Hematopoietic multipotent progenitor cell treated with erythropoietin and hydrocortisone succinate and interleukin-3 and kit ligand, for 4 days (in vitro differentiated cells): ENCODE measurements around the gene GPC6.

Source experiments
- DNase-seq: peaks from one replicate; pipeline ENCODE4 v3.0.0-alpha.2; 2015

Gene GPC6

DNA sequence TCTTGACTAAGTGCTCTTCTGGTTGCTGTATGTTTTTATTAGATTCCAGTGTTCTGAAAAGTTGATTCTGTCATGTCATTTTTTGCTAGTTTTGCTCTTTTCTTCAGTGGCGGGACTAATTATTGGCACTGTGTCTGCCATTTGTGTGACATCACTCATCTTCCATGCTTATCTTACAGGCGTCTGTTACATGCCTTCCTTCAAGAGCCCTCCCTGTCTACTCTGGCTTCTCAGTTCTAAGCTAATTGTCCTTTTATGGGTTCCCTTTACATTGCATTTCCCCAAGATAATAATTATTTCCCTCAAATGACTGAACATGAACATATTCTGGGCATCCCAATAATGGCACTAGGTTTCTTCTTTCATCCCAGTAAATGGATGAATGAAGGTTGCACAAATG lies 793.8 kb downstream of the GPC6 start:
- DNase-seq = no peak

DNA sequence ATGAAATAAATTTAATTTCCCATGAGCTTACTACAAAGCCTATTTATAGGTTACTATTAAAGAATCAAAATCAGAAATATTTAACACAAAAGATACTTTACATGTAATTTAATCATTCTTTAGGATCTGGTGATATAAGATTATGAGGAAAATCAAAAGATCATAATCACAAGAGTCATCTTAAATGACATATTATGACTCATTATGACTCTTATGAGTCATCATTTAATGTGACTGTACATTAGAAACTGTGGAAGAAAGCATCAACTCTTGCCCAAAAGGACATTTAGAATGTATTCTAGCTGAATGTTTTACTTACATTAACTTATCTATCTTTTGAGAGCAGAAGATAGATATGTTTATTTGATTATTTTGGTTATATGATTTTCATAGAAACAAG lies 794.2 kb downstream of the GPC6 start:
- no peak for DNase-seq

DNA sequence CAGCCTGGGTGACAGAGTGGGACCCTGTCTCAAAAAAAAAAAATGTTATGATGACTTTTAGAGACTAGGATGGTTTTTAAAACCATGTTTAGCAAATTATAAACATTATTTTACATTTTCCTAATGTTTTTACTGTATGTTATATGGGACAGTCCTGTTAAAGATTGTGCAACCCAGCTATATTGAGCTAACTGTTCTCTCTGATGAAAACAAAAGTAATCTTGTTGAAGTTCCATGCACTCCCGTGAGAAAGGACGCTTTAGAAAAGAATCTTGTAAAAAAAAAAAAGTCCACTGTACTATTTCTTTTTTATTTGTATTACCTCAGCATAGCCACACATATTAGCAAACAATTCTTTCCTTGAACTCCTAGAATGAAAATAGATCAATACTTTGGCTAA lies 801.6 kb downstream of the GPC6 start:
- DNase-seq = no peak

DNA sequence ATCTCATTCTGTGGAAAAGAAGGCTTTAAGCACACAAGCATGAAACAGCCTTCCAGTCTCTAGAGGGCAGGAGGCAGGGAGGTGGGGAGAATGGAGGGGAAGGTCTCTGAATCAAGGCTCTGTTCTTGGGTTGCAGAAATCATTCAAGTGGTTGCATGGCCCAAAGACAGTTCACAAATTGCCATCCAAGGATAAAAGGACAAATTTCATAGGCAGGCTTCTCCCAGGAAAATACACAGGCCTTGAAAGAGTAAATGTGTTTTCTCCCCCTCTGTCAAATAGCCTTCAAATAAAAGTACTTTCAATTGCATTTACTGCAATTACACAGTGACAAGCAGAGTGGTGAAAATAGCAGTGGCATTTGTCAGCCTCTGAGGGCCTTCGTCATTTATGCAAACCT lies 802.0 kb downstream of the GPC6 start:
- DNase-seq = no peak

DNA sequence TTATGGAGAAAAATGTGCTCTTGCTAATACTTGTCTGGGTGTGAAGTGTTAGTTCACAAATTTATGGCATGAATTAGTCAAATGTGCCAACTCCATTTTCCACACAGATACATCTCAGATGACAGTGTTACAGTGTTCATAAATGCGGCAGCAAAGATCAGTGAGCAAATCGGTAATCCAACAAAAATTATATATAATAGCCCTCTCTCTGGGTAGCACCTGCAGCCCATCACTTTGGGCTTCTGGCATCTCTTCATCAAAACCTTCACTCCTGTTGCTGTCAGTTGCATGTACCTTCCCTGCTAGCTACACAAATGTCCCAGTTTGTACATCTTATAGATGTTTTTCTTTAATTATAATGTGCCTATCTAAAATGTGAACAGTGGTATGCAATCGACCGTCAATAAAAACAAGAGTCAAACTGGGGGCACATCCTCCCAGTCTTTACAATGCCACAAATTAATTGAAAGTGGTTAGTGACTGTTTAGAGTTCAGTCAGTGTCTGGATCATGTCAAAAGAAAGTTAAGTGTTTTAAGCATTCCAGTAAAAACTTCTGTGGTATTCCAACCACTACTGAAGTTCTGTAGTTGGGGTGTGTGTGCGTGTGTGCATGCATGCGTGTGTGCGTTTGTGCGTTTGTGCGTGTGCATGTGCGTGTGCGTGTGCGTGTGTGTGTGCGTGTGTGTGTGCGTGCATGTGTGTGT lies 804.0 kb downstream of the GPC6 start:
- no peak for DNase-seq

DNA sequence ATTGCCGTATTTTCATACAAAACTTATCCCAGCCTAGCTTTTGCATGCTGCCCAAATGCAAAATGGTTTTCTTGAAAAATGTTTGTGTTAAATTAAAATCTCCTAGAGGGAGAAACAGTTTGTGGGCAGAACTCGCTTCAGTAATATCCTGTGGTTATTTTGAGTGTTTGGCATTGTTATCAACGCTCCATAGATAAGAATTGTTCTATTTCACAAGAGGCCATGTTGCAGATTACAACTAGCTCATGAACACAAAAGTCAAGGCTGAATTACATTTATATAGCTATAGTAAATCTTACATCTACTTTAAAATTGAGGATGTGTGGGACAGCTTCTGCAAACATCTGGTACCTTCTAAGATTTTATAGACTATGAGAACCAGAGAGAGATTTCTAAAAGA lies 805.0 kb downstream of the GPC6 start:
- peak; percentile 57 for DNase-seq

DNA sequence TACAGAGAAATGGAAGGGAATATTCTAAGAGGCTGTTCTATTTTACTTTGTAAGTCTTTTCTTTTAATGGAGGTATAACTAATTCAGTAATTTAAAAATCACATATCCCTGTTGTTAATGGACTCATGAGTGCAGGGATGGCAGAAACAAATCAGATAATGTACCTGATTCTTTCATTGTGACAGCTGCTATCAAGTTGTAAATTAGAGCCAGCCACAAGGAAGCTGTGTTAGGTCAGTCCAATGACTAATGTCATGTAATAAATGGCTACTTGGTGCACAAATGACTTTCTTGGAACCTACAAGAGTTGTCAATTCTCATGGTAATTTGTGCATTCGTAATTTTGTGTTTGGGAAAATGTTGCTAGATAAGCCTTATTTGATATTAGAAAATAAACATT lies 806.5 kb downstream of the GPC6 start:
- DNase-seq = no peak

DNA sequence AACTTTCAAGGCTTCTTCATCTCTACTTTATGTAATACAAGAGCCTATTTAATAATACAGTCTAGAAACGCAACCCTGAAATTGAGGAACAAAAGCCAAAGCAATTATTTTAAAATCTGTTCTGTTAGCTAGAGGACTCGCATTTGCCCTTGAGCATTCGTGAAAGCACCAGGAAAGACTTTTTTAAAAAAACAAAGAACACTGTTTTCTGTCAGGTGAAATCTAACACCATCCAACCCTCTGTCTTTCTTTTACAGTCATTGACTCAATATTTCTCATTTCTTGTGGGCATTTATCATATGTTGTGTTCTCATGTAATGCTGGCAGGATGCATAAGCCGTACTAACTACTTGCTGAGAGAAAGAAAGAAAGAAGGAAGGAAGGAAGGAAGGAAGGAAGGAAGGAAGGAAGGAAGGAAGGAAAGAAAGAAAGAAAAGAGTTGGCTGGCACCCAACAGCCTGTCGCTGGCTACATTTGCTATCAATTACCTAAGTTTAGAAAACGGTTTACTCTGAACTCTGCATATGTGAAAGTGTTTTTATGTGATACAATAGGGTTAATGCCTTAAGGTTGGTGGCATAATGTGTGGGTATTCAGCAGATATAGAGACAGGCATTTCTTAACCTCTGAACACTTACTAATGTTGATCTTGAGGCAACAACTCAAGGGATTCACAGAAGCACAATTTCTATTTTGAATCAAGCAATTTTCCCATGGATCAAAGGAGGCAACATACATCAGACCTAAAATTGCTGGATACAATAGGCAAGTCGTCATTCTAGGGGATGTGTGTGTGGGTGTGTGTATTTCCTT lies 807.4 kb downstream of the GPC6 start:
- no peak for DNase-seq

DNA sequence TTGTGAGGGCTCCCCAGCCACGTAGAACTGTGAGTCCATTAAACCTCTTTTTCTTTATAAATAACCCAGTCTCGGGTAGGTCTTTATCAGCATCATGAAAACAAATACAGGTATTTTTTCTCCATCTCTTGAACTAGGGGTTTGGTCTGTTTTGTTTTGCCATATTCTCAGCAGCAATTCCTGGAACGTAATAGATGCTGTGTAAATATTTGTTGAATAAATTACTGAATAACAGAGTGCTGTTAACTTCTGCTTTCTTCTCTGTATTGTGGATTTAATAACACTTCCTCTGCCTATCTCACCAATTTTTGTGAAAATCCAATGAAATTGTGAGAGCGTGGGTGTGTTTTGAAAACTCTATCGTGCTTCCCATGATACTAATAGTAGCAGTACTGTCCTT lies 823.4 kb downstream of the GPC6 start:
- DNase-seq = no peak

DNA sequence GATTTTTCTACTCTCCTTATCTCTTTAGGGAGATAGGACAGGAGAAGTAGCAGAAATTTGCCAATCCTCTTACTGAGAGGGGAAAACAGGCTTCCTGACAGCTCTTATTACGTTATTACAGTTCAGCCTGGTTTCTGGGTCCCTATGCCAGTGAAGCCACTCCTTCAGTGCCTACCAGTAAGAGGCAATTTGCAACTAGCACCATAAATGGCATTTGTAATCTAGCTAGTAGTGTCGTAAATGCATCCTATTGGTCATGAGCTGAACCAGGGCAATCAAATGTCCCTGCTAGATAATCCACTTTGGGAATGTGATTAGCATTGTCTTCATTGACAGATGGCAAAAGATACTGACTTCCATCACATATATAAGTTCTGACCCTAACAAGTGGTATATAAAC lies 824.1 kb downstream of the GPC6 start:
- no peak for DNase-seq

DNA sequence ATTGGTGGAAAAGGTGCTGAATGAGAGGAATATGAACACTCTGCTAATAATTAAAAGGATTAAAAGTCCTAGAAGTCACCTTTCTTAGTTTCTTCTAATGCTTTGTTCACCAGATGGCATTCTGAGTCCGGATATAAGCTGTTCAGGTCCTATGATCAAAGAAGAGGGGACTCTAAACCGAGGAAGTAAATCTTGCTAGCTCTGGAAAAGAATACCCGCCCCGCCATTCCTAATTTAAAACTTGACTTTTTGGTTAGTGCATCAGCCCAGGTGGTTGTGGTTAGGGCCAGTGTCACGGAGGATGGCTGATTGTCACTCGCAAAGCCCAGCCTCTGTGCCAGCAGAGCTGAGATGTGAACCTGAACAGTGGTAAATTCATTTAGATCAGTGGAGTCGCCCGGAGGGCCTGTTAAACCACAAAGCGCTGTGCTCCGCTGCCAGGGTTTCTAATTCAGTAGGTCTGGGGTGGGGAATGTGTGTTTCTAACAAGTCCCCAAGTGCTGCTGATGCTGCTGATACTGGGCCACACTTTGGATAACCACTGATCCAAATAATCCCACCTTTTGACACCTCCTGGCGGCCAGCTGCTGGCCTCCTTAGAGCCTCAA lies 827.5 kb downstream of the GPC6 start:
- DNase-seq = no peak

DNA sequence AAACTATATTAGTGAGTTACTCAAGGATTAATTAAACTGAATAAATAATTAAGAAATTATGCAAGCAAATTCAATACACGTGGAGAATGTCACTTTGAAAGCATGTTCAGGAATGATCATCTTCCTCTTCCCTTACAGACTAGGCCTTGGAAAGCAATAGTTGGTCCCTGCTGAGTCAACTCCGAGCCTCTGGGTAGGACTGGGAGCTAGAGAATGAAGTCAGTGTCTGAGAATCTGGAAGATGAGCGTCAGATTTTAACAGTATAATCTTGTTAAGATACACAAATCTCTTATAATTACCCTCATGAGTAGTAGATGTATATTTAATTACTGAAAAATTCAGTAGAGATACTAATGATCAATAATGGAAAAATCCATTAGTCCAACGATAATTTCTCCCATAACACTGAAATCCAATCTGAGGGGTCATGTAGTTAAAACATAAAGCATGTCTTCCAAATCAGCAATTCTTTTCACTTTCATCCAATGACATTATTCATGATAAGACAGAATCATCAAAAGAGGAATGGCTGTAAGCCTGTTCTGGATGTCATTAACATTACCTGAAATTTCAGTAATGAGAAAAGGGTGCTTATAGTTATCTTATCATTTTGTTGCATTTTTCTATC lies 829.9 kb downstream of the GPC6 start:
- DNase-seq = no peak

DNA sequence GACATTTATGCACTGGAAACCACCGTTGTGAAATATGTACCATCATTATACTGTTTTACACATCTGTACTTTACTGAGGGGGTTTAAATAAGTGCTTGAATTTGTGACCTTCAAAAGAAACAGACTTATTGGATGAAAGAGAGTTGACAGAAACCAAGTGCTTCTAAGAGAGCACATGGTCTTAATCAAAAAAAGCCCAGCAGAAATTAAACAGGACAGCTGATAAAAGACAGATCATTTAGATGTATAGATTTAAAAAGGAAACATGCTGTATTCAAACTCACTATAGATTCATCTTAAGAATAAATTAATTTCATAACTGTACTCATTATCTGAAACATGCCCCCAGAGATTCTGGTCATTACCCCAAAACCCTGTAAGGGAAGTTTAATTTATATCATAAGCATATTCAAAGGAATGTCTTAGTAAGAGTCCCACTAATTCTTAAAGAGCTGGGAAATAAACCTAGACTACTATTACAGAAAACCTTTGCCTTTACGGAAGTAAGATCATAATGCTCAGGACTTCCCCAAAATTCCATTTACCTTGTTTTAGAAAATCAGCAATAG lies 831.1 kb downstream of the GPC6 start:
- DNase-seq = no peak

DNA sequence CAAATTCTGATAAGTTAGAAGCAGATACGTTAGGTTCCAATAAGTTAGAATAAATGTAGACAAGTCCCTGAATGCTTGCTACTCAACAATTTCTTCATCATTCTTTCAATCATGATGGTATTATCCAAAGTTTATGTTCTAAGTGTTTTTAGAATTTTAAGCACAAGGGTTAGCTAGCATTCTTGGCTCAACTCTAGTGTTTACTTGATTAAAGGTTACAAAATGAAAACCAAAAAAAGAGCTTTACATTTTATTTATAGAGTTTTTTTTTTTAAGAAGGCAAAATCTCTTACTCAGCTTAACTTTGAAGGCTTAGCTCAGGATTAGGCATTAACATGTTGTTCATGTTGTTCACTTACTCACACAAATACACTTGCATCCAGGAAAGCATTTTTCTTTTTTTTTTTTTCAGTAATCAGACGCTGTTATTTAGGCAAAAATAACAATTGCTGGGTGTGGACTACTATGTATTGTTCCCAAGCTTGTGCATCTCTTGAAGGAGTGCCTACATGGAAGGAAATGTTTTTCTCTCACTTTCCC lies 832.3 kb downstream of the GPC6 start:
- no peak for DNase-seq

DNA sequence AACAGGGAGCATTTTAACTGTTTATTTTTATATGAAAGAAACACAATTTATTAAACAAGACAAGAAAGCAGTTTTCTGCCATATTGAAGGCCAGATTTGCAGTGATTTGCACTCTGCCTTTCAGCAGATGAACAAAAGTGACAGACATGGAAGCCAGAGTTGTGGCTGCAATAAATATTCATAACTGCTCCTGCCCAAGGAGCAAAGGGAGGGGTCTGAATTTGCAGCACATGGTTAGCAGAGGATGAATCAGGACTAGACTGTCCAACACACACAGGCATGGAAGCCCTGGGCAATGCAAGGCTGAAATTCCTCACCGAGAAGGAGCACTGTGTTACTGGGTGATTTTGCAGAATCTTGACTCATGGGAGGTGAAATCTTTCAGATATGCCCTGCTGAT lies 834.7 kb downstream of the GPC6 start:
- no peak for DNase-seq

DNA sequence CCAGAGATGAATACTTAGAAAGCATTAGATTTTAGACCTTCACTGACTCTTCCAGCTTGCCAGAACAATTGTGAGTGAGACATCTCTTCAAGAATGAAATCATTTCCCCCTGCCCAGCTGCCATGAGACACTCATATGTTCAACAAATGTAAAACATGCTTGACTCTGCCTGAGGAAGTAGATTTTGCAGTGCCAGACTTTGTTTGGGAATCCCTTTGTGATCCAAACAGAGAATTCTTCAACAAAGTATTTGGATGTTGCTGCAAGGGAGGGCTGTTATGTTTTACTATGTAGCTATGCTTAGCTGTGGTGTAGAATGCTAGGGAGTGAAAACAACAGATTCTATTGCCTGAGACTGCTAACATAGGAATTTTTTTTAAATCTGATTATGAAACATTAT lies 836.5 kb downstream of the GPC6 start:
- no peak for DNase-seq

DNA sequence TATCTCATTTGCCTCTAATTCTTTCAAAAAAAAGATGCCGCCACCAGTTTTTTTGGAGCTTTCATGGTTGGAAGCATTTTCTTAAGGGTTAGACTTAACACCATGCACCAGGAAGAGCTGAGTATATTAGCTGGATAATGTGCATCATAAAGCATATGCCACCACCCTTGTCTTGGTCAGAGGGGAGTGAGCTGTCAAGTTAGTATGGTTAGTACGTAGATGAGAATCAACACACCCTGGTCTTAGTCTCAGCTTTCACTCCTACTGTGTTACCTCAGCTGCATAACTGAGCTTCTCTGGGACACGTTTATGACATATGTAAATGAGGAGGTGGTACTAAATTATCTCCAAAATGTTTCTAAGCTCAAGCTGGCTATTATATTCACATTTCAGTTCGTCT lies 837.2 kb downstream of the GPC6 start:
- no peak for DNase-seq

DNA sequence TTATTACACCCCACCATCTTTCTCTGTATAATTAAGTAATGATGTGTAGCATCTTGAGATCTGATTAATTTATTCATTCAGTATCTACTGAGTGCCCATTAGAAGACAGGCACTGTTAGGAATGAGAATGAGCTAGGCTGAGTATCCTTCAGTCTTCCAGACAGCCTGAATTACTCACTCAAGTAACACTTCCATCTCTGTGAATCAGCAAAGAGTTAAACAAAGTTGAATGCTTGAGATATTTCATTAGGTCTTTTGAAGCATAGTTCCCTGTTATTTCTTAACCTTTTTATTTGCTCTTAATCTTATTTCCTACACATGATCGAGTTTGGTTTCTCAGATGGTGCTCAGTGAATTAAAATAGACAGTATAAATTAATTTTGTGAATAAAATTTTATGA lies 839.1 kb downstream of the GPC6 start:
- DNase-seq = no peak

DNA sequence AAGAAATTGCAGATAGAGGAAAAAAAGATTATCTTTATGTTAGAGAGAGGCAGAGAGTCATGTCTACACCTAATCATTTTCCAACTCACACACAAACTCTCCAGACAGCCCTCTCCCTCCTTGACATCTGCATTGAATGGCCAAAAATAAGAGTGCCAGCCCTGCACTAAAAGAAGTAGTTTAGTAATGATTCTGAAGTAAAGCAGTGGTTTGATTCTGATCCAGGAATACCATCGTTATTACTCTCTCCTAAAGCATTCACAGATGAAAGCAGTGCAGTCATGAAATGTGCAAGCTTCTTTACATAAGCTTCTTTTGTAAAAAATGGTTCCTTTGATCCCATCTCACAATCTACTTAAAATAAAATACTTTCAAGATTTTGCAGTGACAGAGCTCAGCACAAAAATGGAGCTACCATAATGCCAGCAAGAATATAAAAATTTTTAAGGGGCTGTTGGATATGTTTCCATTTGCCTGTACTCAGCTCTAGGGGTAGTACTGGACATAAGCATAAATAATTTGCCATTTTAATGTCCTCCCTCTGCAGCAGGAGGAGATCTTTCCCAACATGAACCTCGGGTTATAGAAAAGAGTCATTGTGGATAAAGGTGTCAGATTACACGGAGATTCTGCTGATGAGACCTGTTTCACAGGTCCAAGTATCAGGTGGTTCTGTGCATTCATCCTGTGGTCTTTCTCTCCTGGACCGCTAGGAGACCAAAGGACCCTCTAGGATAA lies 846.6 kb downstream of the GPC6 start:
- no peak for DNase-seq

DNA sequence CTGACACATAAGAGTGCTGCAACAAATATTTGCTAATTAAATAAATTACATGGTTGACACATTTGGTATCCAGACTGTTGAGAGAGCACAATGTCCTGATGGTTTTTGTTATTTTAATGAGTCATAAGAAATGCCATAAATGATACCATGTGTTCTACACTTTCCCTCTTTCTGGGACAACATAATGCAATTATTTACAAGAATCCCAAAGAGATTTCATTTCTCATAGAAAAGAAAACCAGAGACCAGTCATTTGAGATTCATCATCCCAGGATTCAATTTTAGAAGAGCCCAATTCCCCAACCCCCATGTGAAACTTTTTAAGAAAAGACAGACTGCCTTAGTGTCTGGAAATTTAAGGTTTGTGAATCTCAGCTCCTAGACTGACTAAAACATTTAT lies 853.3 kb downstream of the GPC6 start:
- DNase-seq = no peak

DNA sequence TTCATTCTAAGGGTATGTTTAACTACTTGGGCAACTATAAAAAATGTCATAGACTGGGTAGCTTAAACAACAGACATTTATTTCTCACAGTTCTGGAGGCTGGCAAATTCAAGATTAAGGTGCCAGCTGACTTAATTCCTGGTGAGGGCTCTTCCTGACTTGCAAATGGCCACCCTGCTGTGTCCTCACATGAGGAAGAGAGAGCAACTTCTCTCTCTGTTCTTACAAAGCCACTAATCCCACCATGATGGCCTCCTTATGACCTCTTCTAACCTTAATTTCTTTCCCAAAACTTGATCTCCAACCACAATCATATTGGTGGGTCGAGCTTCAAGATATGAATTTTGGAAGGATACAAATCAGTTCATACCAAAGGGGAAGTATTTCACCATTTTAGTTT lies 853.9 kb downstream of the GPC6 start:
- DNase-seq = no peak

DNA sequence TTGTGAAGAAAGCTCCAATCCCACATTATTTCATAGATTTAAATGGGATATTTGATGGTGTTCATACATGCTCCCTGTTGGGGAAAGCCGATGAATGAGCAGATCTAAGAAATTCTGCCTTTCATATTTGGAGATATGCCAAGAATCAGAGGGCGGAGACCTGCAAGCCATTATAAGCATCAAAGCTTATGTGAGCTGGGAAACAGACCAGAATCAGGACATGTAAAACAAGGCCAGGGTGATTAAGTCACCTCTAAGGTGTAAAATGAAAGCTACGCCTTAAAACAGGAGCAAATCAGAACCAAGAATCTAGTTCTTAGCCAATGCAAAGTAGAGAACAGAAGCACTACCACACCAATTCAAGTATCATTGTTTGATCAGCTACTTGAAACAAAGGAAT lies 860.5 kb downstream of the GPC6 start:
- peak; percentile 1 for DNase-seq
